Prostate gland (tissue), 2 donors: ENCODE data around the gene STAT3. TPM values are rescaled to one million over a fixed set of nuclear protein-coding genes. Genes with fewer than 3 reads are reported as not detected.

Experiments
- DNase-seq: peaks from one replicate; pipeline ENCODE4 v3.0.0-alpha.2; 2019; ENCODE audit warnings: low spot score
- H3K27ac ChIP-seq, 2 donors: fragments of 200-600 bp; sonication (generic); 2 replicates each; pipeline ENCODE4 v1.5.1; 2017 to 2019
- H3K27me3 ChIP-seq: fragments of 200-600 bp; sonication (generic); replicated peaks from 2 replicates; pipeline ENCODE4 v1.5.1; 2019; ENCODE audit not compliant: insufficient read depth
- H3K36me3 ChIP-seq, 2 donors: fragments of 200-600 bp; sonication (generic); 1 replicate in 1 of 2; 2 replicates in 1 of 2; pipeline versions ENCODE4 v1.5.1 to v1.8.1; 2017 to 2019
- H3K4me1 ChIP-seq: fragments of 200-600 bp; sonication (generic); replicated peaks from 2 replicates; pipeline ENCODE4 v1.5.1; 2019
- H3K4me3 ChIP-seq, 2 donors: fragments of 200-600 bp; sonication (generic); 2 replicates each; pipeline ENCODE4 v1.5.1; 2017 to 2019
- H3K9me3 ChIP-seq: fragments of 200-600 bp; sonication (generic); 2 replicates; pipeline ENCODE4 v1.5.1; 2017
- CTCF ChIP-seq, 4 experiments: fragments of 200-600 bp in 2 of 4; fragments of 450-650 bp in 2 of 4; sonication (generic) in 2 of 4; IDR thresholded peaks; 1 replicate in 3 of 4; 2 replicates in 1 of 4; pipeline ENCODE4 v1.5.1; 2016 to 2019; ENCODE audit warnings: antibody characterized with exemption in 4 of 4, mild to moderate bottlenecking in 2 of 4, moderate library complexity in 2 of 4
- POLR2A ChIP-seq: fragments of 450-650 bp; IDR thresholded peaks from one replicate; pipeline ENCODE4 v1.6.1; 2016; ENCODE audit warnings: antibody characterized with exemption, mild to moderate bottlenecking
- POLR2AphosphoS5 ChIP-seq: sonication (generic); formaldehyde crosslinking; IDR thresholded peaks from one replicate; pipeline ENCODE4 v1.6.1; 2017; ENCODE audit warnings: antibody characterized with exemption
- WGBS: methylation state at CpG from one replicate; pipeline ENCODE4 v1.1.5; 2018; 5-methylcytosine and 5-hydroxymethylcytosine counted together
- intact Hi-C: fragments of 100-400 bp; cut with DNase I; formaldehyde crosslinking; loops from one replicate; pipeline ENCODE4 v1.14.2; 2022
- total RNA-seq, 2 donors: library from RNA; depleted of rRNA; stranded (reverse); fragments of >200 nt; gene quantifications; one replicate each; pipeline ENCODE4 v1.1.0, GENCODE V29; 2016

The STAT3 gene
- total RNA-seq, 2 donors from 2014 or later: 188 to 230 TPM

DNA sequence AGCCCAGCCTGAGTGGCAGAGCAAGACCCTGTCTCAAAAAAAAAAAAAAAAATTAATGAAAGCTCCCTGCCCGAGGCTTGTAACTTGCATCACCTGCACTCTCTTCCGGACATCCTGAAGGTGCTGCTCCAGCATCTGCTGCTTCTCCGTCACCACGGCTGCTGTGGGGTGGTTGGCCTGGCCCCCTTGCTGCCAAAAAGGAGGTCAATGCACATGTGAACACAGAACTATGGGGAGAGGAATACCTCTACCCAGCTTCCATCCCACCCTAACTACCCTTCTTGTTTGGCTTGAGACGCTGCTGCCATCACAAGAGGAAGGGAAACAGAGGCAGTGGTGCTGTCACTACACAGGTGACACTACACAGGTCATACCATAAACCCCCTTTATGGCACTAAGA is 49.0 kb downstream of the STAT3 start:
- DNase-seq: no peak
- WGBS: 90% methylated on average over 5 of the region's 5 CpGs

DNA sequence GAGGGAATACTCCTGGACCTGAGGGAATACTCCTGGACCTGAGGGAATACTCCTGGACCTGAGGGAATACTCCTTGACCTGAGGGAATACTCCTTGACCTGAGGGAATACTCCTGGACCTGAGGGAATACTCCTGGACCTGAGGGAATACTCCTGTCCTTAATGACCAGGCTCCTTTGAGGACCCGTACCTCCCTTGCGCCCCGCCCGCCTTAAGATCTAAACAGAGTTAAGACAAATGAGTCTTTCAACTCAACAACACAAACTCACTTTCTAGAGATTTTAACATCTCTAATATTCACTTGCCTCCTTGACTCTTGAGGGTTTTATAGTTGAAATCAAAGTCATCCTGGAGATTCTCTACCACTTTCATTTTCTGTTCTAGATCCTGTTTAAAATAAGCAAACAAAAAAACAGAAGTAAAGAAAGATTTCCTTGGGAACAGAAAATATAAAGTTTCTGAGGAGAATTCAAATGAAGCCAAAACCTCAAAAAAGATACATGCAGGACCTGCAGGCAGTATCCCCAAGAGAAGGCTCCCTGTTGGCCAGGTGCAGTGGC is 49.7 kb downstream of the STAT3 start:
- Histone ChIP-seq H3K9me3 (no peaks in the 10 kb centered on the region), H3K27me3 (no peaks in the 10 kb centered on the region), H3K36me3 (peaks cover 17 to 18% of the 10 kb centered on the region in 2 donors), H3K27ac (no peak overlapping the region), H3K4me3 (no peak overlapping the region), H3K4me1 (no peaks in the 10 kb centered on the region)
- intact Hi-C loops: no loop called here
- TF ChIP-seq POLR2AphosphoS5 (no peak), CTCF (IDR thresholded peaks at IDR 0.05) (no peak), POLR2A (no peak)
- WGBS: 90% methylated on average over 4 of the region's 4 CpGs
- DNase-seq: no peak

More for the DNA sequence above, 49.0 kb downstream of the STAT3 start:
- Histone ChIP-seq H3K36me3 (peaks cover 12 to 17% of the 10 kb centered on the region in 2 donors), H3K4me3 (no peak overlapping the region), H3K27me3 (no peaks in the 10 kb centered on the region), H3K27ac (no peak overlapping the region), H3K9me3 (no peaks in the 10 kb centered on the region), H3K4me1 (no peaks in the 10 kb centered on the region)
- intact Hi-C loops: no loop called here
- TF ChIP-seq POLR2A (no peak), CTCF (IDR thresholded peaks at IDR 0.05) (no peak), POLR2AphosphoS5 (no peak)

DNA sequence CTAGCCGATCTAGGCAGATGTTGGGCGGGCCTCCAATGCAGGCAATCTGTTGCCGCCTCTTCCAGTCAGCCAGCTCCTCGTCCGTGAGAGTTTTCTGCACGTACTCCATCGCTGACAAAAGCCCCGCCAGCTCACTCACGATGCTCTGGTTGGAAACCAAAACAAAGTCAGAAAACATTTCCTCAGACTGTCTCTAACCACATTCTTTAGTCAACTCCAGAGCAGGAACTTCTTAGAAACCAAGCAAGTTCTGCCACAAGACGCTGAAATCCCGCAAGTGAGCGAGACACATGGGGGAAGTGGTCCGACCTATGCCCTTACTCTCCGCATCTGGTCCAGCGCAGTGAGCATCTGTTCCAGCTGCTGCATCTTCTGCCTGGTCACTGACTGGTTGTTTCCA is 50.8 kb downstream of the STAT3 start:
- no peak overlapping the region for H3K27ac ChIP-seq
- 84% methylated on average over 15 of the region's 15 CpGs for WGBS
- intact Hi-C loops: no loop called here
- H3K36me3 ChIP-seq: peaks cover 16 to 25% of the 10 kb centered on the region in 2 donors
- no peak for DNase-seq
- no peak overlapping the region for H3K4me3 ChIP-seq
- H3K9me3 ChIP-seq: no peaks in the 10 kb centered on the region
- no peak for TF ChIP-seq POLR2A
- H3K4me1 ChIP-seq: no peaks in the 10 kb centered on the region
- no peaks in the 10 kb centered on the region for H3K27me3 ChIP-seq

GRCh38 chr17:42334677-42335076 is 53.6 kb downstream of the STAT3 start:
- TF ChIP-seq POLR2A (no peak), POLR2AphosphoS5 (no peak), CTCF (IDR thresholded peaks at IDR 0.05) (no peak)
- peaks cover 7 to 35% of the 10 kb centered on the region in 2 donors for H3K36me3 ChIP-seq
- no peaks in the 10 kb centered on the region for H3K9me3 ChIP-seq
- DNase-seq: no peak
- H3K27ac ChIP-seq: no peak overlapping the region
- WGBS: 87% methylated on average over 3 of the region's 3 CpGs
- intact Hi-C loops: no loop called here
- H3K4me3 ChIP-seq: no peak overlapping the region
- H3K4me1 ChIP-seq: no peaks in the 10 kb centered on the region
- H3K27me3 ChIP-seq: no peaks in the 10 kb centered on the region

DNA sequence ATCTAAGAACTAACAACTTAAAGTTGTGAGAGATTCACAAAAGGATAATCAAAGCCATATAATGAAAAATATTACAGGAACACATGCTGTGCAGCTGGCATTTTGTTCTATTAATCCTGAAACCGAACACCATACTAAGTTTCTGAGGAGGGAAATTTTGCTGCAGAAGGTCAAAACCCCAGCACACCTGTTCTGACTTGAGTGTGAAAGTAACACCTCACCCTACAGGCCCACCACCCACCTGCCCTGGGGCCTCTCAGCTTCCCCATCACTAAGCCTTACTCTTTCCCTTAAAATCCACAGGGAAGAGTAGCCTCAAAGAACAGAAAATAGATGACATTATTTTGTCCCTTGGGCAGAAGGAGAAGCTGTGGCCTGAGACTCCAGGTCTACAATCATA is 55.2 kb downstream of the STAT3 start:
- no peak overlapping the region for H3K27ac ChIP-seq
- TF ChIP-seq POLR2A (no peak), POLR2AphosphoS5 (no peak), CTCF (IDR thresholded peaks at IDR 0.05) (no peak)
- H3K9me3 ChIP-seq: no peaks in the 10 kb centered on the region
- no peak for DNase-seq
- intact Hi-C loops: no loop called here
- peaks cover 7 to 35% of the 10 kb centered on the region in 2 donors for H3K36me3 ChIP-seq
- no peaks in the 10 kb centered on the region for H3K27me3 ChIP-seq
- no peak overlapping the region for H3K4me3 ChIP-seq
- no peaks in the 10 kb centered on the region for H3K4me1 ChIP-seq
- WGBS: 71% methylated on average over 1 of the region's 1 CpG
